ENCODE results near the gene FHOD3. TPM values are rescaled to one million over a fixed set of nuclear protein-coding genes. Genes with fewer than 3 reads are reported as not detected.
"Not testable (repeated sequence)": the region's sequence is repeated elsewhere in the genome, so short reads cannot be mapped to it uniquely, and the experiment has no call there.

Gene FHOD3
- total RNA-seq, 1 donor from 2014 or later: 0.40 TPM

DNA sequence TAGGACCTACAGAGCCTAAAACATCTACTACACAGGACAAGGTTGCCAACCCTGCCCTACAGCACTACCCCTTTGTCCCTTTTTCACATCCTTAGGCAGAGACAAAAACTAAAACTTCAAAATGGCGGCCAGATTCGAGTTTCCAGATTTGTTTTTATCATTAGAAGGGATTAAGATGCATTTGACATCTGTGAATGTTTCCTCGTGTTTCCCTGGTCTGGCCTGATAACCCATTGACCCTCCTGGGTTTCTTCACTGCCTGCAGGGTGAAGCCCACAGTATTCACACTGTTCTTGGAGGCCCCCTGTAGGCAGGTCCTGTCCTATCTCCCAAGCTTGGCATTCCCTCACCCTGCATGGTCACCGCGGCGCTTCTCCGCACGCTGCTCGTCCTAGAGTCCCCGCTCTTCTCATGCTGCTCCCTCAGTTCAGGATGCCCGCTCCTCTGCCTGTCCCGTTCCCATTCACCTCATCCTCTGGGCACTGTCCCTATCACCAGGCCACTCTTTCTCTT, 463.7 kb downstream of the FHOD3 start:
- ATAC-seq (no peak), DNase-seq (ENCODE audit: low spot score) (no peak)

- ATAC-seq (no peak), DNase-seq (ENCODE audit: low spot score) (no peak)
Measured at GRCh38 chr18:36762074-36762473, 464.6 kb downstream of the FHOD3 start.

- ATAC-seq; DNase-seq (ENCODE audit: low spot score): not testable (repeated sequence)
Measured at GRCh38 chr18:36762965-36763364, 465.5 kb downstream of the FHOD3 start.

DNA sequence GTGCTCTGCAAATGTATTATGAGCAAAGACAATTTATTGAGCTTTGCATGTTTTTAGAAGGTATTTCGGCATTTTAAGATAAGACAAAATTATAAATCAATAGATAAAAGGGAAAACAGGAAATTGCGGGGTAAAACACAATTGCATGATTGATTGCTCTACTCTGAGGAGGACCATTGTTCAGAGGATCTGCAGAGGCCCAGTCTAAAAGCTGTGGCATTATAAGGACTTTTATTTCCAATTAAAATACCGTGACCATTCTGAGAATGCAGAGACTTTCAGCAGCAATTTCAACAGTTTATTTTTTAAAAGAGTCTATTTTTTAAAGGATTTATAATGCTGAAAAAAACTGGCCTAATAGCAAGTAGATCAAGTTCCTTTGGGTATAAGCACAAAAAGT, 469.3 kb downstream of the FHOD3 start:
- no peak for DNase-seq (ENCODE audit: low spot score)
- no peak for ATAC-seq

DNA sequence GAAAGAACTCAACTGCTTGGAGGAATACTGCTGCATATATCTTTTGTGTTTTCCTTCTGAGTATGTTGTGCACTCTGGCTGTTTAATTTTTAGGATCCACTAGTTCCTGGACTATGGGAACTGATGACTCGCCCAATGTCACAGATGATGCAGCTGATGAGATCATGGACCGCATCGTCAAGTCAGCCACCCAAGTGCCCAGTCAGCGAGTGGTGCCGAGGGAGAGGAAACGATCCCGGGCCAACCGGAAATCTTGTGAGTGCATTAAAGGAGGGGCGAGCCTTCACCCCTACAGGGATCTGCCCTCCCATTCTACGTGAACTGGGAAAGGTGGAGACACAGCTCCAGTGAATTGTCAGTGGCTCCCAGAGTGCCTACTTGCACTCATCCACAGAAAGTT, 471.7 kb downstream of the FHOD3 start:
- DNase-seq (ENCODE audit: low spot score) (no peak), ATAC-seq (no peak)

GRCh38 chr18:36769611-36770314, 472.2 kb downstream of the FHOD3 start:
- peak; percentile 79 for ATAC-seq
- no peak for DNase-seq (ENCODE audit: low spot score)

DNA sequence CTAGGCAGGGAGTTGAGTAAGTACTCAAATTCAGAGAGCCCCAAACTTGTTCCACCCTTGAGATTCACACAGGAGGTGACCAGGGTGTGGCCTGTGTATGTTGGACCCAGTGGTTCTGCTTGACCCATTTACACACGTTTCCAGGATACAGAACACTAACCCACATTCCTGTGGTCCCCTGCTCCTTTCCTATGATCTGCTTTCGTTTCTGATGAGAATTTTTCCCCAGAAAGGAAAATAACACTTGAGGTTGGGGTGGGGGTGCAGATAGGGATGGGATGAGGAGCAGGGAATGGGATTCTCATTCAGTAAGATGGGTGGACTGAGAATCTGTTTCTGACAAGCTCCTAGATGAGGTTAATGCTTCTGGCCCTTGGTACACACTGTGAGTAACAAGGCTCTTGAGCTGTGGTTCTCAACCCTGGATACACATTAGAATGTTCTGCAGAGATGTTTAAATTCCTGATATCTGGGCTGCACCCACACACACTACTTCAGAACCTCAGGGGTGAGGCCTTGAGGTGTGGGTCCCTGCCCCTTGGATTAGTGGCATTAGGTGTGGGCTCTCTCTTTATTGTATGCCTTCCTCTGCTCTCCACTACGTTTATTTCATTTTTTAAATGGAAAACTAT, 472.9 kb downstream of the FHOD3 start:
- ATAC-seq (no peak), DNase-seq (ENCODE audit: low spot score) (no peak)

GRCh38 chr18:36771245-36771644, 473.7 kb downstream of the FHOD3 start:
- no peak for ATAC-seq

DNA sequence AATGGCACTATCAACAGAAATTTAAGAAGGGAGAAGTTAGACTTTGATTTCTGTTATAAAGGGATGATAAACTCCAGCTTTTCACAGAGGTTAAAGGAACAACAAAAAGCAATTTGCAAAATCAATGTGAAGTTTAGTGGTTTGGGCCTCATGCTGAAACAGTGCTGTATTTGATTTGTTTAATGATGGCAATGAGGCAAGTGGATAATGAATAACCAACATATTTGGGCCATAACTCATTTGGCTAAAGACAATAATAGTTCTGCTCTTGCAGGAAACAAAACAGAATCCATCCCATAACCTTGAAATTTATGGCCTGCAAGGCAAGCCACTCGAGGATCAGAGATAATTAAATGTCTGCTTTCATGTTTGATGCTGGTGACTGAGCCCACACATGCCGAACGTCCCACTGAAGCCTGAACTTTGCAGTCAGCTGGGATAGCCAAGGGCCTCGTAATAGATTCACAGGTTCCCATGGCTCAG, 474.8 kb downstream of the FHOD3 start:
- DNase-seq (ENCODE audit: low spot score) (no peak), ATAC-seq (no peak)

More at GRCh38 chr18:36771245-36771644, 473.7 kb downstream of the FHOD3 start:
- DNase-seq (ENCODE audit: low spot score): no peak

DNA sequence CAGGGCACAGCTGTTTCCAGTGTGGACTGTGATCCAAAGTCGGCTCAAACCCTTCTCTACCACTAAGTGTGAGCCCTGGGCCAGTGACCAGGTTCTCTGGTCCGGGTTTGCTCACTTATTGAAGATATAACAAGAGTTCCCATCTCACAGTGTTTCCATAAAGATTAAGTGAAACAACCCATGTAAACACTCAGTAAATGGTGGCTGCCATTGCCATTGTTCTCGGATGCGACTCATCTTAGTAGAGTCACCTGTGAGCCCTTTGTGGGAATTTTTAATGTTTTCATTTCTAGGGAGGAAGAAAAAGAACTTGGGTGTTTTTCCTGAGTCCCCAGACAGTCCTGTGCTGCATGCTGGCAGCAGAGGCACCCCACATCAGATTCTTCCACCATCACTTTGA, 477.9 kb downstream of the FHOD3 start:
- ATAC-seq (no peak), DNase-seq (ENCODE audit: low spot score) (no peak)

- ATAC-seq (no peak), DNase-seq (ENCODE audit: low spot score) (no peak)
Measured at GRCh38 chr18:36776650-36777049, 479.1 kb downstream of the FHOD3 start.

- DNase-seq (ENCODE audit: low spot score) (no peak), ATAC-seq (no peak)
Measured at GRCh38 chr18:36777566-36777965, 480.1 kb downstream of the FHOD3 start.

DNA sequence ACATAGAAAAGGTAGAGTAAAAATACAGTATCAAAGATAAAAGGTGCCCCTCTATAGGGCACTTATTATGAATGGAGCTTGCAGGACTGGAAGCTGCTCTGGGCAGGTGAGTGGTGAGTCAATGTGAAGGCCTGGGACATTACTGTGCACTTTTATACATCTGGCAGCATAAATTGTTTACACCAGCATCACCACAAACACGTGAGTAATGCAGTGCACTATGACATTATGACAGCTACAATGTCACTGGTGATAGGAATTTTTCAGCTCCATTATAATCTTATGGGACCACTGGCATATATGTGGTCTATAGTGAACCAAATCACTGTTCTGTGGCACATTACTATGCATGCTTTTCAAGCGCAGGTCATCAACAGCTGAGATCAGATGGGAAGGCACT, 483.2 kb downstream of the FHOD3 start:
- ATAC-seq (no peak), DNase-seq (ENCODE audit: low spot score) (no peak)

GRCh38 chr18:36782710-36783109, 485.2 kb downstream of the FHOD3 start:
- DNase-seq (ENCODE audit: low spot score) (no peak), ATAC-seq (no peak)

- DNase-seq (ENCODE audit: low spot score): no peak
- ATAC-seq: no peak
Measured at GRCh38 chr18:36783792-36784191, 486.3 kb downstream of the FHOD3 start.

- DNase-seq (ENCODE audit: low spot score): peak; percentile 49
- ATAC-seq: peak; percentile 80
Measured at GRCh38 chr18:36786686-36787085, 489.2 kb downstream of the FHOD3 start.

- ATAC-seq (no peak), DNase-seq (ENCODE audit: low spot score) (no peak)
Measured at GRCh38 chr18:36792634-36793283, 495.2 kb downstream of the FHOD3 start.

- ATAC-seq: no peak
Measured at GRCh38 chr18:36798738-36799473, 501.4 kb downstream of the FHOD3 start.

GRCh38 chr18:36805105-36805504, 507.6 kb downstream of the FHOD3 start:
- no peak for ATAC-seq
- DNase-seq (ENCODE audit: low spot score): no peak

More at GRCh38 chr18:36798738-36799473, 501.4 kb downstream of the FHOD3 start:
- DNase-seq (ENCODE audit: low spot score): no peak

- DNase-seq (ENCODE audit: low spot score): no peak
- ATAC-seq: no peak
Measured at GRCh38 chr18:36808681-36809080, 511.2 kb downstream of the FHOD3 start.

Measured in left lobe of liver (tissue), 2 donors.